Skeletal muscle tissue (tissue), 4 donors: ENCODE measurements around the gene RHOG. TPM values are rescaled to one million over a fixed set of nuclear protein-coding genes. Genes with fewer than 3 reads are reported as not detected.

Experiments used
- H3K27ac ChIP-seq: one replicate; pipeline ENCODE4 v1.7.0; 2013; ENCODE audit warnings: mild to moderate bottlenecking, low read depth, low read length, inconsistent platforms
- H3K27me3 ChIP-seq, 3 donors: one replicate each; pipeline ENCODE4 v1.7.0; 2013; ENCODE audit warnings: low read length in 3 of 3; ENCODE audit not compliant: control insufficient read depth in 3 of 3, insufficient read depth in 3 of 3
- H3K36me3 ChIP-seq, 3 donors: one replicate each; pipeline ENCODE4 v1.7.0; 2013; ENCODE audit warnings: low read length in 3 of 3; ENCODE audit not compliant: control insufficient read depth in 3 of 3, insufficient read depth in 3 of 3
- H3K4me1 ChIP-seq, 3 donors: one replicate each; pipeline ENCODE4 v1.7.0; 2013; ENCODE audit warnings: low read length in 3 of 3, mild to moderate bottlenecking in 3 of 3; ENCODE audit not compliant: control insufficient read depth in 3 of 3, insufficient read depth in 3 of 3
- H3K4me3 ChIP-seq, 3 donors: one replicate each; pipeline ENCODE4 v1.7.0; 2013; ENCODE audit warnings: low read length in 3 of 3
- H3K9ac ChIP-seq, 3 donors: one replicate each; pipeline ENCODE4 v1.7.0; 2013; ENCODE audit warnings: low read length in 3 of 3, mild to moderate bottlenecking in 3 of 3, moderate library complexity in 2 of 3, low read depth in 1 of 3
- H3K9me3 ChIP-seq, 3 donors: one replicate each; pipeline ENCODE4 v1.7.0; 2013; ENCODE audit warnings: low read length in 3 of 3; ENCODE audit not compliant: control insufficient read depth in 3 of 3
- total RNA-seq: library from RNA; depleted of rRNA; stranded (reverse); fragments of >200 nt; gene quantifications from one replicate; pipeline ENCODE4 v1.2.3, GENCODE V29; 2014
- donor health status: Osteomylitis.

Gene RHOG
- total RNA-seq, 1 donor from 2014 or later = 1.6 TPM

DNA sequence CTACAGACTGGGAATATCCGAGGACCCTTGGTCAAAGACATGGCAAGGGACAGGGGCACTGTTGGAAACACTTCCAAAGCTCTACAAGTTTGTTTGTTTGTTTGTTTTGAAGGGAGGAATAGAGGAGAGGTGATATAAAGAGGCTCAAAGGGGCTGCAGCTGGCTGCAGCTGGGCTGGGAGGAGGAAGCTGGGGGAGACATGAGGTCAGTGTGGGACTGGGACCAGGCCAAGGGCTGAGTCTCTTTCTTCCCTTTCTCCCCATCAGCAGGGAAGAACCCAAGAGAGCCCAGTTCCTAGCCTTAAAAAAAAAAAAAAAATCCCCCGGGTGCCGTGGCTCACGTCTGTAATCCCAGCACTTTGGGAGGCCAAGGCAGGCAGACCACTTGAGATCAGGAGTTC lies 5.0 kb downstream of the RHOG start:
- Histone ChIP-seq H3K9me3 (no peaks in the 10 kb centered on the region), H3K36me3 (peaks cover 0 to 3% (median 0%) of the 10 kb centered on the region in 3 donors), H3K9ac (no peak overlapping the region), H3K4me3 (no peak overlapping the region), H3K4me1 (peaks cover 34 to 56% (median 43%) of the 10 kb centered on the region in 3 donors), H3K27ac (peak overlapping the region; percentile 52), H3K27me3 (no peaks in the 10 kb centered on the region)

DNA sequence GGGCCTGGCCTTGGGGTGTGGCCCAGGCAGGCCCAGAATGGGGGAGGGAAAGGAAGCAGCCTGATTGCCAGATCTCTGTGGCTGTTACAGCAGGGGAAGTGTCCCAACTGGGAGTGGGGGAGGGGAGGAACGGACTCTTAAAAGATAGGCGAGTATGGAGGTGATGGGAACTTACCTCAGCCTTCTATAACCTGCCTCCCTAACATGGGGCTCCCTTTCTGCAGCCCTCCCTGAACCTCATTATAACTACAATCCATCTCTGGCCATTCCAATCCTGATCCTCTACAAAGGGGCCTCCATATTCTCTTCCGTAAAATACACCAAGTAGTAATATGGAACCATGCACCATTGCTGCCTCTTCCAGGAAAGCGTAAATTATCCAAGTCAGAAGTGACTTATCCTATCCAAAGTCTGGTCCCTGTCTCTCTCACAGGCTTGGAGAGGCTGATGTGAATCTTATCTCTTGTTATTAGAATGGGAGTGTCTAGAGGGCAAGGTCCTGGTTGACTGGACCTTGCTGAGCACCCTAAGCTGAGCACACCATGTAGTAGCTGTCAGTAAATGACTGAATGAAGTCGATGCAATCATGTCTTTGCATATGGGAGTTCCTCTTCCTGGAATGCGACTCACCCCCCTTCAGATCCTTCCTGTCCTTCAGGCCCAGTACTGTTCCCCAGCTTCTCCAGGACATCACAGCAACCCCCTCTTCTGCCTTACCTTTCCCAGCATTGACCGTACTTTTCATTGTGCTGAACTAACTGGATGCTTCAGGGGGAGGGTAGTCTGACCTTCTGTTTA lies 5.9 kb downstream of the RHOG start:
- H3K36me3 ChIP-seq = peaks cover 0 to 3% (median 2%) of the 10 kb centered on the region in 3 donors

GRCh38 chr11:3834349-3834663 lies 6.5 kb downstream of the RHOG start:
- no peaks in the 10 kb centered on the region for H3K9me3 ChIP-seq
- H3K36me3 ChIP-seq = peaks cover 0 to 3% (median 2%) of the 10 kb centered on the region in 3 donors
- H3K9ac ChIP-seq = no peak overlapping the region
- H3K4me3 ChIP-seq = no peak overlapping the region
- H3K27me3 ChIP-seq = no peaks in the 10 kb centered on the region
- H3K27ac ChIP-seq = peak overlapping the region; percentile 17
- peaks cover 27 to 45% (median 33%) of the 10 kb centered on the region in 3 donors for H3K4me1 ChIP-seq

More for the DNA sequence above, 5.9 kb downstream of the RHOG start:
- no peaks in the 10 kb centered on the region for H3K9me3 ChIP-seq
- no peak overlapping the region for H3K9ac ChIP-seq
- peak overlapping the region; percentile 52 for H3K27ac ChIP-seq
- H3K27me3 ChIP-seq = no peaks in the 10 kb centered on the region
- peaks cover 30 to 50% (median 39%) of the 10 kb centered on the region in 3 donors for H3K4me1 ChIP-seq
- peak overlapping the region in 1 of 3 donors; percentile 1 for H3K4me3 ChIP-seq

DNA sequence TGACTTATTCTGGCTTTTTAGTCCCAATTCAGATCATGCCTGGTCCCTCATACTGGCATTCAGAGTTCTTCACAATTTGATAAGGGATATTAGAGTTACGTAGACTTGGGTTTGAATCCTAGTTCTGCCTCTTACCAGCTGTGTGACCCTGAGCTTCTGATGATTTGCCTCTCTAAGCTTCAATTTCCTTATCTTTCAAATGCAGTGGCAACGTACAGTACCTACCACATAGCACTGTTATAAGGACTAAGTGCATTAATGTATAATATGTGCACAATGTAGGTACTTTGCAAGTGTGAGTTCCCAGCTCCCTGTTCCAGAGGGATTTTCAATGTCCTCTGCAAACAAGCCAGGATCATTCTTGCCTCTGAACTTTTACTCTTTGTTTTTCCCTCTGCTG lies 7.3 kb downstream of the RHOG start:
- Histone ChIP-seq H3K36me3 (peaks cover 0 to 3% (median 2%) of the 10 kb centered on the region in 3 donors), H3K27ac (no peak overlapping the region), H3K27me3 (no peaks in the 10 kb centered on the region), H3K4me3 (no peak overlapping the region), H3K4me1 (peaks cover 27 to 39% (median 28%) of the 10 kb centered on the region in 3 donors), H3K9ac (no peak overlapping the region), H3K9me3 (no peaks in the 10 kb centered on the region)

DNA sequence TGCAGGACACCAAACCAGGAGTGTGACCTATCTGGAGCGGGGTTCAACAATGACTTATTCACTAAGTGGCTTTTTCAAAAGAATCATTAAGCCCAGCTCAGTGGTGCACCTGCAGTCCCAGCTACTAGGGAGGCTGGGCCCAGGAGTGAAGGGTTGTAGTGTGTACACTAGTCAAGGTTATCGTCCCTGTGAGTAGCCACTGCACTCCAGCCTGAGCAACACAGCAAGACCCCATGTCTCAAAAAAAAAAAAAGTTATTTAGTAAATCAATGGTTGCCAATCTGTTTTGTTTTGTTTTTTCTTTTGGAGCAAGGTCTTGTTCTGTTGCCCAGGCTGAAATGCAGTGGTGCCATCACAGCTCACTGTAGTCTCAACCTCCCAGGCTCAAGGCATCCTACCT lies 7.9 kb downstream of the RHOG start:
- H3K4me3 ChIP-seq = no peak overlapping the region

DNA sequence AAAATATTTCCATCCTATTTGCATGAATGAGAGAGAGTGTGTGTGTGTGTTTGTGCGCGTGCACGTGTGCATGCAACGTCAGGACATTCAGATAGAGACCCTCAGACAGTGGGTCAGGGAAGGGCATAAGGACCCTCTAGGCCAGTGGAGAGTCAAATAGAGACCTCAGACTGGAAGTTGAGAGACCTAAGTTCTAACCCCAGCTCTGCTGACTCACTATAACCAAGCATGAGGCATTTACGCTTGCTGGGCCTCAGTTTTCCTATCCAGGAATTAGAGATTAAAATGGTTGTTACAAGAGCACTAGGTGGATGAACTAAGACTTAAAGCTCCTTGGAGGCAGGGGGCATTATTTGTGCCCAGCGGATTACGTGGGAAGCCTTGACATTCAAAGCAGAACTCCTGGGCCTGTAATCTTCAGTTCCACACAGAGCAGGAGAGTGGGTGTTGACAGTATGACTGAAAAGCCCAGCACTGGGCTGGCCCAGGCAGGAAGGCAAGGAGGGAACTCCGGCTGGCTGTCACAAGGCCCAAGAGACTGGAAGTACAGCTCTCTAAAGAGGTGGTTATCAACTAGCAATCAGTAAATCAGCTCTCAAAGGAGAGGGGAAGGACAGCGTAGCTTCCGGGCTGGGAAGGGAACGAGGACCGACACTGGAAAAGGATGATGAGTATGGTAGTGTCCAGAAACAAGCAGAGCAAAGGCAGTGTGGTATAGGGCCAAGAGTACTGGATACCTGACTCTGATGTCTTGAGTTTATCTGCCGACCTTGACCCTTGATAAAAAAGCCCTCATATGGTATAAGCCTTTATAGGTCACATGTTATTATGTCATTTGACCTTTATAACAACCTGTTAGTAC lies 9.2 kb downstream of the RHOG start:
- H3K9ac ChIP-seq = no peak overlapping the region
- no peaks in the 10 kb centered on the region for H3K27me3 ChIP-seq
- no peak overlapping the region for H3K27ac ChIP-seq
- H3K4me1 ChIP-seq = peaks cover 16 to 29% (median 20%) of the 10 kb centered on the region in 3 donors
- H3K9me3 ChIP-seq = no peaks in the 10 kb centered on the region
- H3K36me3 ChIP-seq = peaks cover 14 to 16% (median 15%) of the 10 kb centered on the region in 3 donors
- no peak overlapping the region for H3K4me3 ChIP-seq

More for the DNA sequence above, 7.9 kb downstream of the RHOG start:
- Histone ChIP-seq H3K9ac (no peak overlapping the region), H3K9me3 (no peaks in the 10 kb centered on the region), H3K4me1 (peaks cover 25 to 36% (median 26%) of the 10 kb centered on the region in 3 donors), H3K36me3 (peaks cover 2 to 7% (median 3%) of the 10 kb centered on the region in 3 donors), H3K27ac (no peak overlapping the region), H3K27me3 (no peaks in the 10 kb centered on the region)

GRCh38 chr11:3830730-3831129 lies 10.0 kb downstream of the RHOG start:
- peaks cover 13 to 28% (median 15%) of the 10 kb centered on the region in 3 donors for H3K4me1 ChIP-seq
- H3K36me3 ChIP-seq = peaks cover 14 to 19% (median 19%) of the 10 kb centered on the region in 3 donors
- no peak overlapping the region for H3K4me3 ChIP-seq
- peak overlapping the region in 1 of 3 donors; percentile 33 for H3K9ac ChIP-seq
- H3K9me3 ChIP-seq = no peaks in the 10 kb centered on the region
- no peak overlapping the region for H3K27ac ChIP-seq
- no peaks in the 10 kb centered on the region for H3K27me3 ChIP-seq

DNA sequence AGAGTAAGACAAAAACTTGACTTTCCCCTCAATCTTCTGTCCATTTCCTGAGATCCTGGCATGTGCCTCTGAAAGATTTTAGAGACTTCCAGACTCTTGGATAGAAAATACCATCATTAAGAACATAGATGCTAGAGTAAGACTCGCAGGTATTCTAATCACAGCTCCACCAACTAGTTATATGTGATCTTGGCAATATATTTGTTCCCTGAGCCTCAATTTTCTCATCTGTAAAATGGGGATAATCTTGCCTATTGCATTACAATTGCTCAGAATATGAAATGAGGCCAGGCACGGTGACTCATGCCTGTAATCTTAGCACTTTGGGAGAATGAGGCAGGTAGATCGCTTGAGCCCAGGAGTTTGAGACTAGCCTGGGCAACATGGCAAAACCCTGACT lies 10.7 kb downstream of the RHOG start:
- H3K9ac ChIP-seq = no peak overlapping the region
- H3K27ac ChIP-seq = no peak overlapping the region
- no peaks in the 10 kb centered on the region for H3K27me3 ChIP-seq
- H3K9me3 ChIP-seq = no peaks in the 10 kb centered on the region
- peaks cover 10 to 21% (median 15%) of the 10 kb centered on the region in 3 donors for H3K4me1 ChIP-seq
- H3K4me3 ChIP-seq = no peak overlapping the region
- peaks cover 14 to 21% (median 20%) of the 10 kb centered on the region in 3 donors for H3K36me3 ChIP-seq

GRCh38 chr11:3827434-3828186 lies 13.1 kb downstream of the RHOG start:
- no peaks in the 10 kb centered on the region for H3K9me3 ChIP-seq
- H3K4me1 ChIP-seq = peaks cover 0 to 15% (median 8%) of the 10 kb centered on the region in 3 donors
- no peak overlapping the region for H3K9ac ChIP-seq
- H3K36me3 ChIP-seq = peaks cover 14 to 20% (median 18%) of the 10 kb centered on the region in 3 donors
- H3K27me3 ChIP-seq = no peaks in the 10 kb centered on the region
- H3K27ac ChIP-seq = no peak overlapping the region
- H3K4me3 ChIP-seq = no peak overlapping the region
